Measurements from ENCODE around the gene RPL23.

RPL23 gene

DNA sequence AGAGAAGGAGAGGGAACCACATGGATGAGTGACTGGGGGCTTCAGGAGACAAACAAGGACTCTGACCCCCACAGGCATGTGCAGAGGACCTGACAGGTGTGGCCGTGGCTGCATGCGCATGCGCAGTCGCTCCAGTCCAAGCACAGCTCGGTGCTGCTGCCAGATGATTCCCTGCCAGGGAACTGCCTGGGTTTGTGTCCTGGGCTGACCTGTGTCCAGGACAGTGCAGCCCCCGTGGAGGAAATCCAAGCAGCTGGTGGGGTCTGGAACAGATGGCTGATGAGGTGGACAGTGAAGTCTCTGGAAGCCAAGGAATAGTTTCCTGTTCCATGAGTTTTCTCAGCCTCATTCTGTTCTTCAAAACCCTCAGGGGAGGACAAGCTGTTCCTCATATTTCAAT lies 43.7 kb upstream of the RPL23 start:
- TF ChIP-seq, protein P1, sequence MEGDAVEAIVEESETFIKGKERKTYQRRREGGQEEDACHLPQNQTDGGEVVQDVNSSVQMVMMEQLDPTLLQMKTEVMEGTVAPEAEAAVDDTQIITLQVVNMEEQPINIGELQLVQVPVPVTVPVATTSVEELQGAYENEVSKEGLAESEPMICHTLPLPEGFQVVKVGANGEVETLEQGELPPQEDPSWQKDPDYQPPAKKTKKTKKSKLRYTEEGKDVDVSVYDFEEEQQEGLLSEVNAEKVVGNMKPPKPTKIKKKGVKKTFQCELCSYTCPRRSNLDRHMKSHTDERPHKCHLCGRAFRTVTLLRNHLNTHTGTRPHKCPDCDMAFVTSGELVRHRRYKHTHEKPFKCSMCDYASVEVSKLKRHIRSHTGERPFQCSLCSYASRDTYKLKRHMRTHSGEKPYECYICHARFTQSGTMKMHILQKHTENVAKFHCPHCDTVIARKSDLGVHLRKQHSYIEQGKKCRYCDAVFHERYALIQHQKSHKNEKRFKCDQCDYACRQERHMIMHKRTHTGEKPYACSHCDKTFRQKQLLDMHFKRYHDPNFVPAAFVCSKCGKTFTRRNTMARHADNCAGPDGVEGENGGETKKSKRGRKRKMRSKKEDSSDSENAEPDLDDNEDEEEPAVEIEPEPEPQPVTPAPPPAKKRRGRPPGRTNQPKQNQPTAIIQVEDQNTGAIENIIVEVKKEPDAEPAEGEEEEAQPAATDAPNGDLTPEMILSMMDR (IDR thresholded peaks at IDR 0.05; ENCODE audit: low read depth, low read length): no peak
- H3K4me3 ChIP-seq (ENCODE audit: low read depth, low read length): no peak overlapping the region

DNA sequence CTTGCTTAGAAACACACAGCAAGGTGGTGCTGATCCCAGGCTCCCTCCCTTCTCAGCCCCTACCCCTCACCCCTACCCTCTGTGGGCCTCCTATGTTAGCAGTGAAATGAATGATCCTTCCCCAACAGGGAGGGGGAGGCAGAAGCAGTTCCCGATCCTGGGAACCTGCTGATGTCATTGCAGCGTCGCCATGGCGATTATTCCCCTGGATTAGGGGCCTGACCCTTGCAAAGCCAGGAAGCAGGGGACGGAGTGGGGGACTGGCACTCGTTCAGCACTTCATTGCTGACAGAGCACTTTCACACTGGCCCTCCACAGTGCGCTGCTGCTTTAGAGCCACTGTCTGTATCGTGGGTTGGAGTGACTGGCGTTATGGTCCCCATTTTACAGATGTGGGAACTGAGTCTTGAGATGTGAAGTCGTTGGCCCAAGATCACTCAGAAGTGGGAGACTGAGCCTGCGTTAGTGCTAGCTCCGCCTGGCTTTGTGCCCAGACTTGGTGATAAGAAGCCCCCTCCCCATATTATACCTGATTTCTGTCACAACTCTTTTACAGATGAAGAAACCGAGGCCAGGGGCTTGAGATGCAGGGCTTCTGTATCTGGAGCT lies 42.9 kb upstream of the RPL23 start:
- no peak overlapping the region for H3K4me3 ChIP-seq (ENCODE audit: low read depth, low read length)
- TF ChIP-seq, protein P1 (IDR thresholded peaks at IDR 0.05; ENCODE audit: low read depth, low read length): no peak

DNA sequence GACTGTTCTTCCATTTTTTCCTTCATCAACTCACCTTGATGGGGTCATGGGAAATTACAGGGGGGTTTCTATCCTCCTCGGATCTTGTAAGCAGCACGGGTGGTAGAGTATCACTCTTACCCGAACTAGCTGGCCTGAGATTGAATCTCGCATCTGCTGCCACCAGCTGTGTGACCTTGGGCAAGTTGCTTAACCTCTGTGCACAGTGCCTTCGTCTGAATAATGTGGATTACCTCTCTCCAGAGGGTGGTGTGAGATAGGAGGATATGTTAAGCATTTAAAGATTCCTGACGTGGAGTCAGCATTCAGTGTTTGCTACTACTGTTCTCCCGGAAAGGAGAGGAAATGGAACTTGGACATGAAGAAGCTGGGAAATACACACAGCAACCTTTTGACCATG lies 40.8 kb upstream of the RPL23 start:
- TF ChIP-seq, protein P1 (IDR thresholded peaks at IDR 0.05; ENCODE audit: low read depth, low read length): no peak
- H3K4me3 ChIP-seq (ENCODE audit: low read depth, low read length): no peak overlapping the region

DNA sequence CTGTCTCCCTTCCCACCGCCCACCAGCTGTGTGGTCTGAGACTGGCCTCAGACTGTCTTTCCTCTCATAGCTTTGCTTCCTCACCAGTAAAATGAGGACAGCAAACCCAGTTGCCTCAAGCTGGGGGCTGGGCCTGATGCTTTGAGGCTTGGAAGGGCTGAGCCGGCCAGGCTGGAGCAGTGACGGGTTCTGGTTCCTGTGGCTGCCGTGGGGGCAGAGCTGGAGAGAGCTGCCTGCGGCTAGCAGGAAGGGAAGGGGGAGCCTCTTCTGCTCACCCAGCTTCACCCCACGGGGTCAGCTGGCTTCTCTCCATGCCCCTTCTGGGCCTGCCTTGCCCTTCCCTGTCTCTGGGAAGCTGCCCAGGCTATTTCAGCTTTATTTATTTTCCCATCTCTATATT lies 40.1 kb upstream of the RPL23 start:
- no peak overlapping the region for H3K4me3 ChIP-seq (ENCODE audit: low read depth, low read length)
- TF ChIP-seq, protein P1 (IDR thresholded peaks at IDR 0.05; ENCODE audit: low read depth, low read length): no peak

DNA sequence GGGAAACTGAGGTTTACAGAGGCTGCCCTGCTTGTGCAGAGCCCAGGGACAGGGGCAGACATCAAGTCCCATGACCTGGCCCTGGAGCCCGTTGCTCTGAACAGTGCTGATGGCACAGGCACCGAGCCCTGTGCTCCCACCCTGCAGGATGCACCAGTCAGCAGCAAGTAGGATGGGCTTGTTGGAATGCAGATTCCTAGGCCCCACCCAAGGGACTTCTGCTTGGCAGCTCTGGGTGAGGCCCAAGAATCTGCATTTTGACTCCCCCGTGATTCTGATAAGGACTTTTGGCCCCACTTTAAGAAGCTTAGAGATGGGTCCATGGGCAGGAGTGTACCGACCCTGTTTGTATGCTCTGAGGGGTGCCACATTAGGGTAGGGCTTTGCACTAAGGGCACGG lies 39.6 kb upstream of the RPL23 start:
- TF ChIP-seq, protein P1 (IDR thresholded peaks at IDR 0.05; ENCODE audit: low read depth, low read length): no peak
- H3K4me3 ChIP-seq (ENCODE audit: low read depth, low read length): no peak overlapping the region

DNA sequence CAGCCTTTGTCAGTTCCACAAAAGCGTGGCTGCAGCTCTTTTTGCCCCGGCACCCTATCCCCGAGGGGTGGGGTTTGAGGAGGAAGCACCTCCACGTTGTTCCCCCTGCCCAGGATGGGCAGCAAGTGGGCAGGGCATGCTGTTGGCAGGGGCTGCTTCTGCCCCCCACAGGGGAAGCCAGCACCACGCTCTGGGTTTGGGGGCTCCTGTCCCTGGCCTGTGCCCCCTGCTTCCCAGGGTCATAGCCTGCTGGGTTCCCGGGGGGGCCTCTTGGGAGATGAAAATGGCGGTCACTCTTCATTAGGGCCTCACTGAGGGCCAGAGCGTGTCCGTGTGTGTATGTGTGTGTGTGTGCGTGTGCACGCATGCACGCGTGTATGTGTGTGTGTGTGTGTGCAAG lies 39.1 kb upstream of the RPL23 start:
- H3K4me3 ChIP-seq (ENCODE audit: low read depth, low read length): no peak overlapping the region
- TF ChIP-seq, protein P1 (IDR thresholded peaks at IDR 0.05; ENCODE audit: low read depth, low read length): no peak

DNA sequence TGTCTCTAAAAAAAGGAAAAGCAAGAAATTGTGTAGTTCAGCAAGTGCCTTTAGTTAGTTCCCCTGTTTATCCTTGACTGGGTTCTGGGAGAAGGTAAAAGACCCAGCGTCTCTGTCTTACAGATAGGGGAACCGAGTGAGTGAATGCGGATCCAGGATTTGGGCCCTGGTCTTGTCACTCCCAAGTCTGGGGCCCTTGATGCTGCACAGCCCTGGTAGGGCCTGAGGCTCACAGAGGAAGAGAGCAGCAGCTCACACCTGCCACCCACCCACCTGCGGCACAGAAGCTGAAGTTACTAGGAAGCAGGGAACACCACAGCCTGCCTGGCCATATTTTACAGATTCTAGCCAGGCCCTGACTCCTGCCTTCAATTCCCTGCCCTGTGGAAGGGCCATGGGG lies 38.6 kb upstream of the RPL23 start:
- TF ChIP-seq, protein P1 (IDR thresholded peaks at IDR 0.05; ENCODE audit: low read depth, low read length): no peak
- H3K4me3 ChIP-seq (ENCODE audit: low read depth, low read length): no peak overlapping the region
